Ishikawa (cell line): ENCODE results near the gene CCDC7.

Experiments
- CEBPB ChIP-seq: IDR thresholded peaks from 2 replicates; pipeline ENCODE4 v1.6.1; 2012
- CREB1 ChIP-seq: IDR thresholded peaks from 2 replicates; pipeline ENCODE4 v1.6.1; 2012; ENCODE audit warnings: low read depth
- EGR1 ChIP-seq: IDR thresholded peaks from 2 replicates; pipeline ENCODE4 v1.6.1; 2012
- EP300 ChIP-seq: IDR thresholded peaks from 2 replicates; pipeline ENCODE4 v1.6.1; 2012; ENCODE audit warnings: borderline replicate concordance
- FOXM1 ChIP-seq: IDR thresholded peaks from 2 replicates; pipeline ENCODE4 v1.6.1; 2012; ENCODE audit warnings: low read depth, borderline replicate concordance
- NFIC ChIP-seq: IDR thresholded peaks from 2 replicates; pipeline ENCODE4 v1.6.1; 2012
- RAD21 ChIP-seq: IDR thresholded peaks from 2 replicates; pipeline ENCODE4 v1.6.1; 2012; ENCODE audit warnings: low read depth
- TAF1 ChIP-seq: IDR thresholded peaks from 2 replicates; pipeline ENCODE4 v1.6.1; 2012; ENCODE audit warnings: low read depth, mild to moderate bottlenecking
- TCF12 ChIP-seq: IDR thresholded peaks from 2 replicates; pipeline ENCODE4 v1.6.1; 2012; ENCODE audit warnings: low read depth
- TEAD4 ChIP-seq: IDR thresholded peaks from 2 replicates; pipeline ENCODE4 v1.6.1; 2012
- YY1 ChIP-seq: IDR thresholded peaks from 2 replicates; pipeline ENCODE4 v1.6.1; 2012; ENCODE audit warnings: low read depth
- ZBTB7A ChIP-seq: IDR thresholded peaks from 2 replicates; pipeline ENCODE4 v1.6.1; 2012; ENCODE audit warnings: low read depth
- TF ChIP-seq, protein P1 (sequence below): IDR thresholded peaks from 2 replicates; pipeline ENCODE4 v1.6.1; 2012
- TF ChIP-seq, protein P2 (sequence below): IDR thresholded peaks from 2 replicates; pipeline ENCODE4 v1.6.1; 2012
- TF ChIP-seq, protein P3 (sequence below): IDR thresholded peaks from 2 replicates; pipeline ENCODE4 v1.6.1; 2012; ENCODE audit warnings: low read depth, mild to moderate bottlenecking

The CCDC7 gene

DNA sequence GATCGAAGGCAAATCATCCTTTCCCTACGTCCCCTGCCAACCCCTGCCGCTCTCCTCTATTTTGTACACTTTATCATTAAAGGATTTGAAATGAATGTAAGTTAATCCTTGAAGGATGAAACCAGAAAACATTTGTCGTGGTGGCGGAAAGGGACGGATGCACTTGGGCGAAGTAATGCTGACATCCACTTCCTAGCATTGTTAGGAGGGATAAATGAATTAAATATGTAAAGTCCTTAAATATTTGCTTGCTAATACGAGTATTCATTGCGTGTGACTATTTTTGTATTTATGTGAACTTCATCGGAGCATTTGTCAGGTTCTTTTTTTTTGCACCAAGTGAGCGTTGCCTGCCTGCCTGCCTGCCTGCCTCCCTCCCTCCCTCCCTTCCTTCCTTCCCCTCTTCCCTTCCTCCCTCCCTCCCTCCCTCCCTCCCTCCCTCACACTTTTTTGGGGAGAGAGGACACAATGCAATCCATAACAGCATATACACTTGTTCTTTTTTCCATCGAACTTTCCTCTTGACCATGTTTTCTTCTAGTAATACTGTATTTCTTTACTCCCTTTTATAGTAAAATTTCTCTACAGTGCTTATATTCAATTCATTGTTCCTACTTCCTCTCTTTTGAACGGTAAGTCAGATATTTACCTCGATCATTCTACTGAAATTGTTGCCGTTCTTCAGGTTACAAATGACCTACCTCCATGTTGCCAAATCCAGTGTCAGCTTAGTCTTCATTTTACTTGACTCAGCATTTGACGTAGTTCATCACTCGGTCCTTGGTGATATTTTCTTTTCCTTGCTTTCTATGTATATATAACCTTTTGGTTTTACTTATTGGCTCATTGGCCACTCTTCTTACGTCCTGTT is 831 bp downstream of the CCDC7 start:
- TF ChIP-seq YY1, result no peak
- no peak for TF ChIP-seq NFIC
- TF ChIP-seq, protein P1, sequence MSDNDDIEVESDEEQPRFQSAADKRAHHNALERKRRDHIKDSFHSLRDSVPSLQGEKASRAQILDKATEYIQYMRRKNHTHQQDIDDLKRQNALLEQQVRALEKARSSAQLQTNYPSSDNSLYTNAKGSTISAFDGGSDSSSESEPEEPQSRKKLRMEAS, result no peak
- no peak for TF ChIP-seq CREB1
- no peak for TF ChIP-seq EP300
- TF ChIP-seq CEBPB, result no peak
- no peak for TF ChIP-seq EGR1
- TF ChIP-seq RAD21, result no peak
- no peak for TF ChIP-seq TEAD4
- TF ChIP-seq, protein P2, sequence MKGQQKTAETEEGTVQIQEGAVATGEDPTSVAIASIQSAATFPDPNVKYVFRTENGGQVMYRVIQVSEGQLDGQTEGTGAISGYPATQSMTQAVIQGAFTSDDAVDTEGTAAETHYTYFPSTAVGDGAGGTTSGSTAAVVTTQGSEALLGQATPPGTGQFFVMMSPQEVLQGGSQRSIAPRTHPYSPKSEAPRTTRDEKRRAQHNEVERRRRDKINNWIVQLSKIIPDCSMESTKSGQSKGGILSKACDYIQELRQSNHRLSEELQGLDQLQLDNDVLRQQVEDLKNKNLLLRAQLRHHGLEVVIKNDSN, result no peak
- TF ChIP-seq ZBTB7A, result no peak
- no peak; the same call in 1 of the 2 replicates for TF ChIP-seq TCF12
- TF ChIP-seq FOXM1, result no peak
- TF ChIP-seq, protein P3, sequence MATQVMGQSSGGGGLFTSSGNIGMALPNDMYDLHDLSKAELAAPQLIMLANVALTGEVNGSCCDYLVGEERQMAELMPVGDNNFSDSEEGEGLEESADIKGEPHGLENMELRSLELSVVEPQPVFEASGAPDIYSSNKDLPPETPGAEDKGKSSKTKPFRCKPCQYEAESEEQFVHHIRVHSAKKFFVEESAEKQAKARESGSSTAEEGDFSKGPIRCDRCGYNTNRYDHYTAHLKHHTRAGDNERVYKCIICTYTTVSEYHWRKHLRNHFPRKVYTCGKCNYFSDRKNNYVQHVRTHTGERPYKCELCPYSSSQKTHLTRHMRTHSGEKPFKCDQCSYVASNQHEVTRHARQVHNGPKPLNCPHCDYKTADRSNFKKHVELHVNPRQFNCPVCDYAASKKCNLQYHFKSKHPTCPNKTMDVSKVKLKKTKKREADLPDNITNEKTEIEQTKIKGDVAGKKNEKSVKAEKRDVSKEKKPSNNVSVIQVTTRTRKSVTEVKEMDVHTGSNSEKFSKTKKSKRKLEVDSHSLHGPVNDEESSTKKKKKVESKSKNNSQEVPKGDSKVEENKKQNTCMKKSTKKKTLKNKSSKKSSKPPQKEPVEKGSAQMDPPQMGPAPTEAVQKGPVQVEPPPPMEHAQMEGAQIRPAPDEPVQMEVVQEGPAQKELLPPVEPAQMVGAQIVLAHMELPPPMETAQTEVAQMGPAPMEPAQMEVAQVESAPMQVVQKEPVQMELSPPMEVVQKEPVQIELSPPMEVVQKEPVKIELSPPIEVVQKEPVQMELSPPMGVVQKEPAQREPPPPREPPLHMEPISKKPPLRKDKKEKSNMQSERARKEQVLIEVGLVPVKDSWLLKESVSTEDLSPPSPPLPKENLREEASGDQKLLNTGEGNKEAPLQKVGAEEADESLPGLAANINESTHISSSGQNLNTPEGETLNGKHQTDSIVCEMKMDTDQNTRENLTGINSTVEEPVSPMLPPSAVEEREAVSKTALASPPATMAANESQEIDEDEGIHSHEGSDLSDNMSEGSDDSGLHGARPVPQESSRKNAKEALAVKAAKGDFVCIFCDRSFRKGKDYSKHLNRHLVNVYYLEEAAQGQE, result no peak

DNA sequence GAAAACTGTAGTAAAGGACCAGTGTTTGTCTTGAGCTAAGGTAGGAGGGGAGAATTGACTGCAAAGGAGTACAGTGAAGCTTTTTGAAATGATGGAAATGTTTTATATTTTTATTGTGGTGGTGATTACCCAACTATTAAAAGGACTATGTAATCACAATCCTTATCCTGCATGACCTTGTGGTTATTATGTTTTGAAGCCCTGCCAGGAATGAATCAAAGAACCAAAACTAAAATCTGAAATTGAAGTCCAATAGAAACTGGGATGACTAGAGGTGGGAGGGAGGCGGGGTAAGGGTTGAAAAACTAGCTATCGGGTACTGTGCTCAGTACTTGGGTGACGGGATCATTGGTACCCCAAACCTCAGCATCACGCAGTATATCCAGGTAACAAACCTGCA is 8.2 kb downstream of the CCDC7 start:
- TF ChIP-seq NFIC, result no peak
- no peak for TF ChIP-seq EGR1
- no peak for TF ChIP-seq TEAD4
- no peak for TF ChIP-seq TCF12
- no peak for TF ChIP-seq FOXM1
- TF ChIP-seq YY1, result no peak
- TF ChIP-seq CEBPB, result no peak
- TF ChIP-seq ZBTB7A, result no peak
- TF ChIP-seq, protein P1, result no peak
- TF ChIP-seq, protein P3, result no peak
- no peak for TF ChIP-seq RAD21
- TF ChIP-seq TAF1, result no peak
- TF ChIP-seq, protein P2, result no peak
- TF ChIP-seq CREB1, result no peak

DNA sequence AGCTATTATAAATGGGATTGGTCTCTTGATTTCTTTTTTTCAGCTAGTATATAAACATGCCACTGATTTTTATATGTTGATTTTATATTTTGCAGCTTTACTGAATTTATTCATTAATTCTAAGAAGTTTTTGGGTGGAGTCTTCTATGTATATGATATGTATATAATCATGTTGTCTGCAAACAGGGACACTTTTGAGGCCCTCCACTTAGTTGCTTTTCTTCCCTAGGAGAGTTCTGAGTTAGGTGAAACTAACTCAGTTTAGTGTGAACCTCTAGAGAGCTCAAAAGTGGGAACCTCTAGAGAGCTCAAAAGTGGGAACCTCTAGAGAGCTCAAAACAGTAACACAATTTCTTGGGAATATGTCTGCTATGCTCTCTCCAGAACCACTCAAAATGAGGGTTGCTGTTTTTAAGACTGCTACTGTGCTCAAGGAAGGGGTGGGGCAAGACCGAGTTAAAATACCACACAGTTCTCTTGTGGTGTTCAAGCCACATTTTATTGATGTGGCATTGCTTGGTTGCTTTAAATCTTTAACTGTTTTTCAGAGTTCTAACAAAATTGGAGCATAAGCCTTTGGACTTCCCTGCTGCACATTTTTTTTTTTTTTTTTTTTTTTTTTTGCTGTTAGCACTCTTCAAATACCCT is 13.2 kb downstream of the CCDC7 start:
- TF ChIP-seq, protein P1, result no peak
- TF ChIP-seq CREB1 (no peak), EP300 (no peak), NFIC (no peak), EGR1 (no peak), YY1 (no peak), TCF12 (no peak), FOXM1 (no peak), CEBPB (no peak), ZBTB7A (no peak), TAF1 (no peak), RAD21 (no peak), TEAD4 (no peak)
- TF ChIP-seq, protein P2, result no peak
- TF ChIP-seq, protein P3, result no peak
